AG04450 (cell line): ENCODE data around the gene ULK2. TPM values are rescaled to one million over a fixed set of nuclear protein-coding genes. Genes with fewer than 3 reads are reported as not detected.

Experiments
- CTCF ChIA-PET: fragments of 300-600, 350-600 bp; formaldehyde crosslinking; extraction: SDS; loops from one replicate; lab custom pipeline; 2022; ENCODE audit warnings: antibody characterized with exemption, inconsistent platforms; lab: Charles Lee
- POLR2A ChIA-PET: fragments of 350-600 bp; formaldehyde crosslinking; extraction: SDS; loops from one replicate; lab custom pipeline; 2021; ENCODE audit warnings: antibody characterized with exemption, inconsistent platforms; lab: Yijun Ruan, JAX
- DNase-seq: peaks from one replicate; pipeline ENCODE4 v3.0.0-alpha.2; 2011; ENCODE audit warnings: low read depth, low spot score
- H3K27ac ChIP-seq: one replicate; pipeline ENCODE4 v1.5.1; 2012; ENCODE audit warnings: low read depth, low read length, control low read depth
- H3K27me3 ChIP-seq: one replicate; pipeline ENCODE4 v1.6.0; 2012; ENCODE audit warnings: low read length; ENCODE audit not compliant: control insufficient read depth, insufficient read depth
- H3K4me3 ChIP-seq: 2 replicates; pipeline ENCODE4 v1.5.1; 2011; ENCODE audit warnings: mild to moderate bottlenecking, low read depth, low read length, control low read depth
- H3K9me3 ChIP-seq: 2 replicates; pipeline ENCODE4 v1.5.1; 2012; ENCODE audit warnings: low read length; ENCODE audit not compliant: control insufficient read depth, insufficient read depth
- polyA plus RNA-seq: library from polyadenylated mRNA; depleted of rRNA; stranded (reverse); fragments of >200 nt; gene quantifications from 2 replicates; pipeline ENCODE4 v1.2.3, GENCODE V29; 2011
- TF ChIP-seq, protein P1 (sequence below): IDR thresholded peaks from 2 replicates; pipeline ENCODE4 v1.5.1; 2011; ENCODE audit warnings: low read depth, low read length, control low read depth, inconsistent platforms

The ULK2 gene
- polyA plus RNA-seq, 1 experiment, result 33.9 TPM

DNA sequence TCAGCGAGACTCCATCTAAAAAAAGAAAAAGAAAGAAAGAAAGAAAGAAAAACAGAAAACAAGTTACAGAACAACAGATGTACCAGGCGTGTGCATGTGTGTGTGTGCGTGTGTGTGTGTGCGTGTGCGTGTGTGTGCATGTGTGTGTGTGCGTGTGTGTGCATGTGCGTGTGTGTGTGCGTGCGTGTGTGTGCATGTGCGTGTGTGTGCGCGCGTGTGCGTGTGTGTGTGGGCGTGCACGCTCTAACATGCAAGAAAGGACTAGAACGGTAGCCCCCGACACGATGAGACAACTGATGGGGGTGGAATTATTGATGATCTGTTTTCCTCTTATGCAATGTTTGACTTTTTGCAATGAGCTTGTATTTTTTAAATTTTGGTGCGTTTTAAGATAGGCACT lies 121.2 kb downstream of the ULK2 start:
- ChIA-PET CTCF (interaction anchor here (0.6 to 2.6 kb wide), 3 partner anchors 20 to 272 kb away, joined by 5 to 14 read pairs (median 8); no protein-coding TSS in a partner anchor), POLR2A (no interaction called here)

DNA sequence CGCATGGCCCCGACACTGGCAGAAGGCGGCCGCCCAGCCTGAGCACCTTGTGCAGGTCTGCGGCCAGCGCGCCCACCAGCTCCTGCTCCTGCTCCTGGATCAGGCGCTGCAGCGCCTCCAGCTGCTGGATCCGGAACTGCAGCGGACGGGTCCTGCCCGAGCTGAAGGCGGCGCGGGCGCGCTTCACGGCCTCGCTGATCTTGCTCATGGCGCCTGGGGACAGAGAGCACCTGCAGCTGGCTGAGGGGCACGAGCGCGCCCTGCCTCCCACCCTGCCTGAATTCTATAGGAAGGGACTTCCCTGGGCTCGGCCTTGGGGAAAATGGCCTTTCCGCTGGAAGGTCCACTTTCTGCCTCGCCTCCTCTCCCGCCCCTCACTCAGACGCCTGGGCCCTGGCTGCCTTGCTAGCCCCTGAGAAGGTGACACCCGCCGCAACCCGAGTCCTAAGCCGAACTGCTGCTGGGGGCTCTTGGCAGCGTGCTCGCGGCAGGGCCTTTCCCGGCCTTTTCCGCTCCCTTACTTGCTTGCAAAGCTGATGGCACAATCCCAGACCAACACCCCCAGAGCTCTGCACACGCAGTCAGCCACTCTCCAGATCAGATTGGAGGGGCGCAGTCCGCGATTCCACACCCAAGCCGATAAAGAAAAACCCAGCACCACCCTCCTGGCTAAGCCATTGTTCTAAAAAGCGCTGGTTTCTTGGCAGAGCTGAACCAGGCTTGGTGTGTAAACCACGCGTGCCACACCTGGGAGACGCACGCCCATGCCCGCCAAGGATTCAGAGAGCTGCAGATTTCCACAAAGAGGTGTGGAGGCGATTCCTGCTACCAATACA lies 122.6 kb downstream of the ULK2 start:
- no peak overlapping the region for H3K27ac ChIP-seq
- peak overlapping the region; percentile 35 for H3K4me3 ChIP-seq
- CTCF ChIA-PET, result interaction anchor here (0.6 to 2.7 kb wide), 23 partner anchors 9 to 309 kb away, joined by 3 to 22 read pairs (median 4); no protein-coding TSS in a partner anchor

More for the DNA sequence above, 121.2 kb downstream of the ULK2 start:
- peaks cover 40% of the 10 kb centered on the region for H3K27me3 ChIP-seq
- DNase-seq, result no peak
- no peaks in the 10 kb centered on the region; the same call in 1 of the 2 replicates for H3K9me3 ChIP-seq
- no peak overlapping the region for H3K4me3 ChIP-seq
- H3K27ac ChIP-seq, result no peak overlapping the region
- TF ChIP-seq, protein P1, sequence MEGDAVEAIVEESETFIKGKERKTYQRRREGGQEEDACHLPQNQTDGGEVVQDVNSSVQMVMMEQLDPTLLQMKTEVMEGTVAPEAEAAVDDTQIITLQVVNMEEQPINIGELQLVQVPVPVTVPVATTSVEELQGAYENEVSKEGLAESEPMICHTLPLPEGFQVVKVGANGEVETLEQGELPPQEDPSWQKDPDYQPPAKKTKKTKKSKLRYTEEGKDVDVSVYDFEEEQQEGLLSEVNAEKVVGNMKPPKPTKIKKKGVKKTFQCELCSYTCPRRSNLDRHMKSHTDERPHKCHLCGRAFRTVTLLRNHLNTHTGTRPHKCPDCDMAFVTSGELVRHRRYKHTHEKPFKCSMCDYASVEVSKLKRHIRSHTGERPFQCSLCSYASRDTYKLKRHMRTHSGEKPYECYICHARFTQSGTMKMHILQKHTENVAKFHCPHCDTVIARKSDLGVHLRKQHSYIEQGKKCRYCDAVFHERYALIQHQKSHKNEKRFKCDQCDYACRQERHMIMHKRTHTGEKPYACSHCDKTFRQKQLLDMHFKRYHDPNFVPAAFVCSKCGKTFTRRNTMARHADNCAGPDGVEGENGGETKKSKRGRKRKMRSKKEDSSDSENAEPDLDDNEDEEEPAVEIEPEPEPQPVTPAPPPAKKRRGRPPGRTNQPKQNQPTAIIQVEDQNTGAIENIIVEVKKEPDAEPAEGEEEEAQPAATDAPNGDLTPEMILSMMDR, result no peak

DNA sequence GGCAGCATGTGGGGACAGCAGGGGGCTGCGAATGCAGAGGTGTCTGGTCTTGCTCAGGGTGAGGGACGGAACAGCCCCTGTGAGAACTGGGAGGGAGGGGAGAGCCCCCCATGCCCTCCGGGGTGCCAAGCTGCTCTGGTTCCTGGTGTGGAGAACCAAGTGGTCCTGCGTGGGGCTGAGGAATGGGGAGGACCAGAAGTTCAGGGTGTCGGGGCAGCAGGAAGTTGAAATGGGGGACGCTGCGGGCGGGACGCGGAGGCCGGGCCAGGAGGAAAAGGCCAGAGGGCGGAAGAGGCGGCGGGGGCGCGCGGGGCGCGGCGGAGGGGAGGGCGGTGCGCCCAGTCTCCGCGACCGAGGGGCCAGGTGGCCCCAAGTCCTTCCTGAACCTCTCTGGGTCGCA lies 123.2 kb downstream of the ULK2 start:
- no peak for DNase-seq
- Histone ChIP-seq H3K27me3 (peaks cover 33% of the 10 kb centered on the region), H3K27ac (no peak overlapping the region), H3K9me3 (no peaks in the 10 kb centered on the region; the same call in 1 of the 2 replicates), H3K4me3 (peak overlapping the region; percentile 35)
- ChIA-PET POLR2A (interaction anchor here (0.6 to 2.1 kb wide), 2 partner anchors 42 to 96 kb away, joined by 3 to 5 read pairs; partner anchors contain the start of gene ALDH3A2), CTCF (interaction anchor here (0.6 to 2.7 kb wide), 19 partner anchors 9 to 232 kb away, joined by 3 to 22 read pairs (median 4); no protein-coding TSS in a partner anchor)
- TF ChIP-seq, protein P1, result no peak

More for the DNA sequence above, 122.6 kb downstream of the ULK2 start:
- TF ChIP-seq, protein P1, result peak; percentile 79
- peaks cover 32% of the 10 kb centered on the region for H3K27me3 ChIP-seq
- DNase-seq, result no peak
- POLR2A ChIA-PET, result interaction anchor here (0.6 to 2.1 kb wide), 3 partner anchors 25 to 318 kb away, joined by 3 to 5 read pairs (median 4); partner anchors contain the start of gene ALDH3A2
- no peaks in the 10 kb centered on the region; the same call in 1 of the 2 replicates for H3K9me3 ChIP-seq

DNA sequence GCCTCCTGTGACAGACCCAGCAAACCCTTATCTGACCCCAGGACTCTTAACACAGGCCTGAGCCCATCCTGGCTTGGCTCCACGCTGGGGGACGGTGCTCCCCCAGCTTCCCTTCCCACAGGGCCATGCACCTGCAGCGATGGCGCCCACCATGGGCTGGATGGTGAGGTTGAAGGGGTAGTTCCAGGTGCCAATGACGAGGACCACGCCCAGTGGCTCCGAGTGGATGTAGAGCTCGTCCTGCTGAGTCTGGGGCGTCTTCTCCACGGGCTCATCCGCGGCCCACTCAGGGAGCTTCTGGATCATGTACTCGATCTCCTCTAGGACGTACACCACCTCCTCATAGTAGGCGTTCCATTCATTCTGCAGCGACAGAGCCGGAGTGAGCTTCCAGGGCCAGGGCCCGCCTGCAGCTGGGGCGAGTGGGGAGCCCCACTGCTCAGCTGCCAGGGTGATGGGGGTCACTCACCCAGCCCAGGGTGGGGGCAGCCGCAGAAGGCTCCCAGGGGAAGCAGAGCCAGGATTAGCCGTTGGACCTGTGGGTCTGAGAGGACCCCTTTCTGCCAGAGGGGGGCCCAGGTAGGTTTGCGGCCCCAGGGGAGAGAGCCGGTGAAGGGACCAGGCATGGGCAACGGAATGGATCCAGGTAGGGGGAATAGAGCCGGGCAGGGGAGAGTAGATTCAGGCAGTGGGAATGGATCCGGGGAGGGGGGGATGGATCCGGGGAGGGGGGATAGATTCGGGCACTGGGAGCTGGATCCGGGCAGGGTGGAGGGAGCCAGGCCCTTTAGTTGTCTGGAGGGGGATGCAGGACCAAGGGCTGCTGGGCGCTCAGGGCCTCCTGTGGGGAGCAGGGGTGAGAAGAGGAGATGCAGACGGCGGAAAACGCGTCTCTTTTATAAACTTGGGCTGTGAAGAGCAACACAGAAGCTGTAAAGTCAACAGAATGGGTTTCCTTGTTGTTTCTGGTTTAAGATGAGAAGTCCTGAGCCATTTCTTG lies 124.3 kb downstream of the ULK2 start:
- Histone ChIP-seq H3K27me3 (peaks cover 26% of the 10 kb centered on the region), H3K27ac (no peak overlapping the region), H3K4me3 (no peak overlapping the region), H3K9me3 (no peaks in the 10 kb centered on the region; the same call in 1 of the 2 replicates)
- ChIA-PET CTCF (interaction anchor here (1.7 to 2.7 kb wide), 4 partner anchors 8 to 20 kb away, joined by 8 to 22 read pairs (median 14); no protein-coding TSS in a partner anchor), POLR2A (interaction anchor here (2.1 kb wide), 1 partner anchor 95 kb away, joined by 5 read pairs; the partner anchor contains the start of gene ALDH3A2)
- no peak for DNase-seq
- TF ChIP-seq, protein P1, result no peak
